ENCODE data around the gene LRP1. TPM values are rescaled to one million over a fixed set of nuclear protein-coding genes. Genes with fewer than 3 reads are reported as not detected.
A peak's percentile ranks its signal among the peaks of the same experiment; 100 is the strongest.

The LRP1 gene
- total and polyA plus RNA-seq, 2 of the 4 experiments (the other 2 are of a cell fraction), result 73.1 to 142 TPM

- POLR2A ChIA-PET (ENCODE audit: unreplicated experiment), result no interaction called here
- intact Hi-C loops (cut with micrococcal nuclease) (no loop called here), dilution Hi-C loops (cut with HindIII; ENCODE audit: low sequenced_read_pairs, unreplicated experiment) (no loop called here), in situ Hi-C loops (cut with MboI; ENCODE audit: low sequenced_read_pairs) (no loop called here)
- Histone ChIP-seq H3K27ac (ENCODE audit: insufficient read depth, low read length) (no peak overlapping the region), H3K14ac (replicated peaks; ENCODE audit: low read depth, low read length) (no peak overlapping the region), H2BK120ac (ENCODE audit: low read depth, low read length) (no peak overlapping the region), H3K9ac (ENCODE audit: low read depth, low read length) (no peak overlapping the region), H3K79me1 (ENCODE audit: low read depth in 1 of 2, low read length in 2 of 2) (peaks cover 0 to 15% of the 10 kb centered on the region in 2 experiments; a peak in 1 of 4 replicates), H3K4me3 (ENCODE audit: insufficient read depth, low read depth, low read length) (no peak overlapping the region), H3K4ac (ENCODE audit: low read depth, low read length) (no peak overlapping the region), H2AK5ac (ENCODE audit: low read depth, low read length) (no peak overlapping the region), H3K27me3 (ENCODE audit: control insufficient read depth, insufficient read depth, low read length) (no peaks in the 10 kb centered on the region), H4K5ac (ENCODE audit: low read depth, low read length) (no peak overlapping the region), H3K9me1 (ENCODE audit: insufficient read depth, low read length) (peaks cover 6% of the 10 kb centered on the region; the same call in 1 of the 2 replicates), H2BK15ac (ENCODE audit: low read depth, low read length) (no peak overlapping the region), H2BK20ac (ENCODE audit: low read depth, low read length) (no peak overlapping the region), H3K4me2 (ENCODE audit: low read depth, low read length) (no peak overlapping the region), H3K56ac (ENCODE audit: extremely low read depth, insufficient read depth, low read length) (no peak overlapping the region), H3K23ac (ENCODE audit: low read depth, low read length) (no peak overlapping the region), H2AK9ac (replicated peaks; ENCODE audit: low read depth, low read length, poor library complexity) (no peak overlapping the region), H3K9me3 (ENCODE audit: control insufficient read depth, insufficient read depth, low read length) (no peaks in the 10 kb centered on the region), H4K91ac (ENCODE audit: insufficient read depth, low read depth, low read length) (no peak overlapping the region), H2BK5ac (ENCODE audit: low read depth, low read length, poor library complexity, severe bottlenecking) (no peak overlapping the region), H3K18ac (ENCODE audit: low read depth, low read length) (no peak overlapping the region), H2AFZ (replicated peaks; ENCODE audit: low read length, poor library complexity) (no peak overlapping the region), H4K8ac (ENCODE audit: low read depth in 2 of 2, low read length in 2 of 2) (no peak overlapping the region), H4K20me1 (ENCODE audit: insufficient read depth, low read length) (no peaks in the 10 kb centered on the region; the same call in 1 of the 2 replicates), H3K36me3 (ENCODE audit: control insufficient read depth, insufficient read depth, low read length) (peaks cover 32% of the 10 kb centered on the region), H3K4me1 (ENCODE audit: control insufficient read depth, insufficient read depth, low read length) (no peaks in the 10 kb centered on the region)
- whole genome bisulfite sequencing, 2 experiments (ENCODE audit: extremely low coverage in 2 of 2, insufficient read length in 1 of 2), result 71% methylated on average over 1 of the region's 6 CpGs; no CpG with 5 or more reads in 1 of the 2 experiments
- CTCF ChIA-PET, result interaction anchor here (1.2 to 1.4 kb wide), 2 partner anchors 14 to 194 kb away, joined by 4 read pairs; no protein-coding TSS in a partner anchor
- no TSS peak for BruUV-seq (replicated peaks)
- ATAC-seq (ENCODE audit: low read depth) (peak; percentile 45), DNase-seq (peak; percentile 58)
- TF ChIP-seq NFE2L2 (IDR thresholded peaks at IDR 0.05; ENCODE audit: low read depth, low read length) (no peak), RFX5 (IDR thresholded peaks at IDR 0.05; ENCODE audit: low read depth, low read length) (no peak), BHLHE40 (IDR thresholded peaks at IDR 0.05; ENCODE audit: low read depth, low read length) (peak; percentile 81), CEBPB (IDR thresholded peaks at IDR 0.05; ENCODE audit: low read depth, low read length) (no peak), MAFK (IDR thresholded peaks at IDR 0.05; ENCODE audit: low read depth, low read length) (no peak)
Observed at GRCh38 chr12:57258977-57259970, 131.0 kb downstream of the LRP1 start.

Data from IMR-90 (cell line).